HG03457 (cell line): ENCODE data around the gene PER1.

Source experiments
- ATAC-seq: cut with Tn5 transposase; IDR thresholded peaks from one replicate; pipeline ENCODE4 v1.9.1; 2021; ENCODE audit warnings: moderate number of reproducible peaks; ENCODE audit not compliant: unreplicated experiment

Gene PER1

GRCh38 chr17:8095361-8095760 is 56.8 kb downstream of the PER1 start:
- ATAC-seq = no peak

- no peak for ATAC-seq
Observed at GRCh38 chr17:8091033-8091687, 61.0 kb downstream of the PER1 start.
